ENCODE data around the gene ZMIZ1.

The ZMIZ1 gene

DNA sequence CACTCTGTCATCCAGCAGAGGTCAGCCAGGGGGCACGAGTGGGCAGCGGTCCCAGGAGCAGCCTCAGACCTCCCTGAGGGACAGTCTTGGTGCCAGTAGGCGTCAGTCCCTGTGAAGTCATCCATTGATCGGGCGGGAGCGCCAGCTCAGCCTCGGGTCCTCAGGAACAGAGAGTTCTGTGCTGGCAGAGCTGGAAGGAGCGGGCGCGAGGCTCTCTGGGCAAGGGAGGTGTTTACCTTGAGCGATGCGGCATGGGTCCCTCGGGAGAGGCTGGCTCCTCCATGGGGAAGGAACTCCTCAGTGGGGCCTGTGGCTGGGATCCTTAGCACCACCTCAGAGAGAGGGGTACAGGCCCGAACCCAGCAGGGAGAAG, 177.4 kb downstream of the ZMIZ1 start:
- peak; percentile 86 for DNase-seq (ENCODE audit: low spot score)

GRCh38 chr10:79246606-79247275, 178.0 kb downstream of the ZMIZ1 start:
- DNase-seq (ENCODE audit: low spot score): no peak

GRCh38 chr10:79247373-79248137, 178.8 kb downstream of the ZMIZ1 start:
- DNase-seq (ENCODE audit: low spot score): no peak

GRCh38 chr10:79248341-79249185, 179.8 kb downstream of the ZMIZ1 start:
- peak; percentile 69 for DNase-seq (ENCODE audit: low spot score)

- DNase-seq (ENCODE audit: low spot score): no peak
Observed at GRCh38 chr10:79249186-79250121, 180.7 kb downstream of the ZMIZ1 start.

GRCh38 chr10:79250259-79250658, 181.5 kb downstream of the ZMIZ1 start:
- DNase-seq (ENCODE audit: low spot score): peak; percentile 78

GRCh38 chr10:79252450-79252849, 183.7 kb downstream of the ZMIZ1 start:
- DNase-seq (ENCODE audit: low spot score): no peak

DNA sequence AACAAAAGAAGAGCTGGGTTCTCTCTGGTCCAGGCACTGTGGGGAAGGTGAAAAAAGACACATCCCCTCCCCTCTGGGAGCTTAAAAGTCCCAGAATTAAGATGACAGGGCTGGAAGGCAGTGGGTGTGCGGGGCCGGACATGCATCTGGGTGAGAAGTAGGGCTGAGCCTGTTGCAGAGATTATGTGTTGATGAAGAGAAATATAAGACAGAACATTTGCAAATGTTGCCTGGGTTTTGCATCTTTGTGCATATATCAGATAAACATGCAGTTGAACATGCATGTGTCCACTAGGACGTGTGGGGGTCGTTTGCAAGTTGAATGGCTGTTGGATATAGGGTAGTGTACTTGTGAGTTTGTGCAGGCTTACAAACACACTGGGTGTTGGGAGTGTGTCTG, 184.2 kb downstream of the ZMIZ1 start:
- no peak for DNase-seq (ENCODE audit: low spot score)

- no peak for DNase-seq (ENCODE audit: low spot score)
Observed at GRCh38 chr10:79253704-79254103, 184.9 kb downstream of the ZMIZ1 start.

- DNase-seq (ENCODE audit: low spot score): no peak
Observed at GRCh38 chr10:79254333-79255006, 185.7 kb downstream of the ZMIZ1 start.

- no peak for DNase-seq (ENCODE audit: low spot score)
Observed at GRCh38 chr10:79255007-79255507, 186.3 kb downstream of the ZMIZ1 start.

GRCh38 chr10:79256264-79256806, 187.6 kb downstream of the ZMIZ1 start:
- DNase-seq (ENCODE audit: low spot score): no peak

DNA sequence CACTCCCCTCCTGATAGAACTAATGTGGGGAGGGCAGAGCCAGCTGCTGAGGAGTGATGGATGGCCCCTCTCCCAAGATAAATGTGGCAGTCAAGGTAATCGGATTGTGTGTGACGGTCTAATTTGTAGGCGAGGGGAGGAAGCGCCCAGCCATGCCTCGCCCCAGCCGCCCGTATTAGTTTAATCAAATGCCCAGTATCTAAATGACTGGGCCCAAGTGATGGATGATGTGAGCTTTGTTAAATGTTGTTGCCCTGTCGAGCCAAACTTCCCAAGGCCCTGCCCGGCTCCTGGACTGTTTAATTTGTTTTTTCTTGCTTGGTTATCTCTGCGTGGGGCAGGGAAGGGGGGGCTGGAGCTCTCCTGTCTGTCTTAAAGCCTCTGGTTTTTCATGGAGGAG, 190.1 kb downstream of the ZMIZ1 start:
- DNase-seq (ENCODE audit: low spot score): no peak

- no peak for DNase-seq (ENCODE audit: low spot score)
Observed at GRCh38 chr10:79259834-79260233, 191.1 kb downstream of the ZMIZ1 start.

DNA sequence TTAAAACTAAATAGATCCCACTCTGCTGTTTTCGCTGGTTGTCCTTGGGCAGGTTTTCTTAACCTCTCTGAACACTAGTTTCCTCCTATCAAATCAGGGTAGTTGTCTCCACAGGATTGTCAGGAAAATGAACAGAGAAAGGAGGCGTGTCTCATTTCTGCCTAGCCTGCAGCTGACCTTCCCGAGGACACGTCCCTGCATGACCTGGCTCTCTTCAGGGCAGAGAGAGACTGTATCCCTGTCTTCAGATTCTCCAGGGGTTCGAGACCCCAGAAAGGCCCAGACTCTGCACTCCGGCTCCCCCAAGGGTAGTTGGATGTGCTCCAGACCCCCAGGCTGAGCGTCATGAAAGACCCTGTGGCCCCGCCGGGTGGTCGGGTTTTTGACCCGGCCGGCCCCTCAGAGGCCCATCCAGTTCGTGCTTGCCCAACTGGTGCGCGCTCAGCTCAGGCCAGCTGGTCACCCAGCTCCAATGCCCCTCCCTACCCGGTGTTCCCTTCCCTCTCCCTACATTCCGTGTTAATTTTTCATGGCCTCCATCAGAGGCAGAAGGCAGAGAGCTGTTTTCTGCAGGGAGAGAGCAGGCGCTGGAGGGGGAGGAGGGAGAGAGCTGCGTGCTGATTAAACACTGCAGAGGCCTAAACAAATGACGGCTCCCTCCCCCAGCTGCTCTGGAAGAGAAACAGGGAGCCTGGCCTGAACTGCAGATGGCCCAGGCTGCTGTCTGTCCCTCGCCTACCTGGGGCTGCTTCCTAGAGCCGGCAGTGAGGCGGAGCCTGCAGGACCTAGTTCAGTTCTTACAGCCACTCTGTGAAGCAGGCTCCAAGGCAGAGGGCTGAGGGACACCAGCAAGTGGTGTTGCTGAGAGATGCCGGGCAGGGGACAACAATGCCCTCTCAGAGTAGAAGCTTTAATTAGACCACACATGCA, 192.3 kb downstream of the ZMIZ1 start:
- peak; percentile 76 for DNase-seq (ENCODE audit: low spot score)

- DNase-seq (ENCODE audit: low spot score): no peak
Observed at GRCh38 chr10:79262131-79262530, 193.4 kb downstream of the ZMIZ1 start.

DNA sequence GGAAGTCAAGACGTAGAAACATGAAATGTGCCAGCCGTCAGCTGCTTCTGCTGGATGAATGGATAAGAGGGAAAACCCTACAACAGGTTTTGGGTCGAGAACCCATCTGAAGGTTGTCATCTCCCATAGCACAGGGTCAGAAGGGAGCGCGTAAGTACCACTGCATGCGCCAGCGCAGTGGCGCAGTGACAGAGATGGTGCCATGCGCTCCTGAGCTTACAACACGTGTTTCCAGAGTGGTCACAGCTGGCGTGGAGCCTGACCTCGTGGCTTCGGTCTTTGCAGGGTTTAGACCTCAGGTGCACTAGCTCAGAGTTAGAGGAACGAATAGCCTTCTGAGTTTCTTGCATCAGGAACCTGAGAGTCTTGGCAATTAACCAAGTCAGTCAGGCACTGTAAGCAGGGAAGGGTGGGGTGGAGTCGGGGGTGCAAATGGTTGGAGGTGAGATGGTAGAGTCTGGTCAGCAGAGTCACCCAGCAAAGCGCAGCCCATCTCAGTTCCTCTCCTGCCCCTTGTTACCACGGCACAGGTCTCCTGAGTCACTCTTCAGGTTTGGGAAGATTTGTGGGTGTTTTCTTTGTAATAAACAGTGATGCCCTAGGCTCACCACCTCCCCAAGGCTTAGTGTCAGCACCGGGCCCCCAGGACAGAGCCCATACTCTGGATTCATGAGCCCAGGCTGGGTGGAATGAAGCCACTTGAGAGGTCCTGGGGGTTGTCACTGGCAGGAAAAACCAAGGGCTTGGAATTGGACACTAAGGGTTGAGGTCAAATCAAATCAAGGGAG, 194.4 kb downstream of the ZMIZ1 start:
- DNase-seq (ENCODE audit: low spot score): no peak

- no peak for DNase-seq (ENCODE audit: low spot score)
Observed at GRCh38 chr10:79263939-79264338, 195.2 kb downstream of the ZMIZ1 start.

DNA sequence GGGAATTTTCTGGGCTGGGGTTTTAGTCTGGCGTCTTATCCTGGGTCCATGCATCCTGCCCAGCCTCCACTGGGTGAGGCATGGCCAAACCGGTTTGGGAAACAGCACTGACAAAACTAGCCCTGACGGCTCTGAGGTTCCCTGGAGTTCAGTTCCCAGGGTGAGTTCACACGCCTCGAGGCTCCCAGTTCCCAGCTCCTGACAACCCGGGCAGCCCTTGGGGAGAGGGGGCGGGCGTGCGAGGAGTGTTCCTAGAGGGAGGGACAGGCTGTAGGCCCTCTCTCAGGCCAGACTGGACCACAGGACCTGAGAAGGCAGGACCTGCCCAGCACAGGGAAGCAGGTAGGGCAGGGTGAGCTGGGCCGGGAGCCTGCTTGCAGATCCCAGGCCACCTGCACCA, 196.2 kb downstream of the ZMIZ1 start:
- no peak for DNase-seq (ENCODE audit: low spot score)
